Measurements from ENCODE around the gene AGFG2. TPM values are rescaled to one million over a fixed set of nuclear protein-coding genes. Genes with fewer than 3 reads are reported as not detected.

AGFG2 gene
- total and polyA plus RNA-seq, 4 donors, result 37.2 to 48.8 (median 42.3) TPM

- no peak for DNase-seq (ENCODE audit: low spot score)
- no peaks in the 10 kb centered on the region for H3K9me3 ChIP-seq (ENCODE audit: control insufficient read depth in 4 of 4, low read length in 3 of 4)
- TF ChIP-seq YY1 (IDR thresholded peaks at IDR 0.05) (no peak), FOXA2 (IDR thresholded peaks at IDR 0.05) (no peak), REST (IDR thresholded peaks at IDR 0.05) (no peak), ATF3 (IDR thresholded peaks at IDR 0.05) (no peak), GABPA (IDR thresholded peaks at IDR 0.05 in 1 of 2, conservative IDR thresholded peaks at IDR 0.05 in 1 of 2) (no peak), ZBTB33 (IDR thresholded peaks at IDR 0.05) (no peak)
- H3K4me1 ChIP-seq (ENCODE audit: control insufficient read depth in 4 of 4, insufficient read depth in 4 of 4, low read length in 3 of 4), result peaks cover 0 to 11% (median 5%) of the 10 kb centered on the region in 4 donors
- WGBS, result 95% methylated on average over 13 of the region's 13 CpGs
- H3K9ac ChIP-seq (ENCODE audit: low read depth in 1 of 2, low read length in 2 of 2), result no peak overlapping the region
- H3K36me3 ChIP-seq (ENCODE audit: control insufficient read depth in 4 of 4, insufficient read depth in 3 of 4, low read depth in 1 of 4, low read length in 3 of 4), result peaks cover 23 to 49% (median 28%) of the 10 kb centered on the region in 4 donors
- H3K27me3 ChIP-seq (ENCODE audit: control insufficient read depth in 4 of 4, insufficient read depth in 4 of 4, low read length in 3 of 4), result no peaks in the 10 kb centered on the region
- no peak overlapping the region for H3K4me3 ChIP-seq (ENCODE audit: low read depth in 1 of 3, low read length in 3 of 3)
- no peak overlapping the region for H3K27ac ChIP-seq (ENCODE audit: low read depth in 1 of 2, low read length in 2 of 2)
Measured at GRCh38 chr7:100576384-100576993, 37.5 kb downstream of the AGFG2 start.

- H3K4me1 ChIP-seq (ENCODE audit: control insufficient read depth in 4 of 4, insufficient read depth in 4 of 4, low read length in 3 of 4), result peaks cover 0 to 7% (median 4%) of the 10 kb centered on the region in 4 donors
- H3K27me3 ChIP-seq (ENCODE audit: control insufficient read depth in 4 of 4, insufficient read depth in 4 of 4, low read length in 3 of 4), result no peaks in the 10 kb centered on the region
- no peak for DNase-seq (ENCODE audit: low spot score)
- peaks cover 25 to 55% (median 32%) of the 10 kb centered on the region in 4 donors for H3K36me3 ChIP-seq (ENCODE audit: control insufficient read depth in 4 of 4, insufficient read depth in 3 of 4, low read depth in 1 of 4, low read length in 3 of 4)
- TF ChIP-seq NR2F2 (IDR thresholded peaks at IDR 0.05), result no peak
- TF ChIP-seq YY1 (IDR thresholded peaks at IDR 0.05), result no peak
- no peak for TF ChIP-seq MAX (IDR thresholded peaks at IDR 0.05)
- TF ChIP-seq HNF4G (IDR thresholded peaks at IDR 0.05), result no peak
- TF ChIP-seq CTCF (IDR thresholded peaks at IDR 0.05; ENCODE audit: low read depth, low read length, missing input control), result no peak
- TF ChIP-seq FOXA1 (IDR thresholded peaks at IDR 0.05), result no peak
- no peak overlapping the region for H3K4me3 ChIP-seq (ENCODE audit: low read depth in 1 of 3, low read length in 3 of 3)
- H3K9me3 ChIP-seq (ENCODE audit: control insufficient read depth in 4 of 4, low read length in 3 of 4), result no peaks in the 10 kb centered on the region
- no peak overlapping the region for H3K9ac ChIP-seq (ENCODE audit: low read depth in 1 of 2, low read length in 2 of 2)
- H3K27ac ChIP-seq (ENCODE audit: low read depth in 1 of 2, low read length in 2 of 2), result no peak overlapping the region
- 96% methylated on average over 24 of the region's 24 CpGs for WGBS
Measured at GRCh38 chr7:100577103-100577502, 38.1 kb downstream of the AGFG2 start.

Data from liver (tissue), 9 donors.